HepG2 (cell line): ENCODE measurements around the gene ZNF235.

ENCODE experiments used
- DMAP1 ChIP-seq: IDR thresholded peaks from 2 replicates; pipeline ENCODE4 v1.6.1; 2016
- FOXM1 ChIP-seq: sonication (generic); formaldehyde crosslinking; IDR thresholded peaks from 2 replicates; pipeline ENCODE4 v1.5.0; 2020; ENCODE audit warnings: missing genetic modification reagents
- HINFP ChIP-seq: sonication (generic); formaldehyde crosslinking; IDR thresholded peaks from 2 replicates; pipeline ENCODE4 v1.4.0; 2020; ENCODE audit warnings: low read depth, mild to moderate bottlenecking, missing genetic modification reagents
- IRF2 ChIP-seq: IDR thresholded peaks from 2 replicates; pipeline ENCODE4 v1.6.1; 2018; ENCODE audit warnings: missing genetic modification reagents, missing compliant biosample characterization
- SIN3A ChIP-seq: IDR thresholded peaks from 2 replicates; pipeline ENCODE4 v1.6.1; 2011; ENCODE audit warnings: low read depth, mild to moderate bottlenecking, control low read depth, low read length, borderline replicate concordance
- TSC22D2 ChIP-seq: sonication (generic); formaldehyde crosslinking; IDR thresholded peaks from 2 replicates; pipeline ENCODE4 v1.5.1; 2020; ENCODE audit warnings: missing genetic modification reagents, mild to moderate bottlenecking, borderline replicate concordance
- ZBTB42 ChIP-seq: sonication (generic); formaldehyde crosslinking; IDR thresholded peaks from 2 replicates; pipeline ENCODE4 v1.5.0; 2020; ENCODE audit warnings: mild to moderate bottlenecking, missing genetic modification reagents
- ZNF18 ChIP-seq: sonication (generic); formaldehyde crosslinking; IDR thresholded peaks from 2 replicates; pipeline ENCODE4 v1.8.0; 2022; ENCODE audit warnings: mild to moderate bottlenecking, missing genetic modification reagents; ENCODE audit not compliant: insufficient replicate concordance
- ZNF879 ChIP-seq: sonication (generic); formaldehyde crosslinking; IDR thresholded peaks from 2 replicates; pipeline ENCODE4 v1.8.1; 2023; ENCODE audit warnings: missing genetic modification reagents
- TF ChIP-seq, protein P1 (sequence below): sonication (generic); formaldehyde crosslinking; IDR thresholded peaks from 2 replicates; pipeline ENCODE4 v1.8.0; 2022; ENCODE audit warnings: missing genetic modification reagents, low read depth, mild to moderate bottlenecking, borderline replicate concordance
- TF ChIP-seq, protein P2 (sequence below): sonication (generic); formaldehyde crosslinking; IDR thresholded peaks from 2 replicates; pipeline ENCODE4 v1.8.1; 2023; ENCODE audit warnings: missing genetic modification reagents, mild to moderate bottlenecking, borderline replicate concordance
- TF ChIP-seq, protein P3 (sequence below): IDR thresholded peaks from 2 replicates; pipeline ENCODE4 v1.6.1; 2012; ENCODE audit warnings: inconsistent platforms

DNA sequence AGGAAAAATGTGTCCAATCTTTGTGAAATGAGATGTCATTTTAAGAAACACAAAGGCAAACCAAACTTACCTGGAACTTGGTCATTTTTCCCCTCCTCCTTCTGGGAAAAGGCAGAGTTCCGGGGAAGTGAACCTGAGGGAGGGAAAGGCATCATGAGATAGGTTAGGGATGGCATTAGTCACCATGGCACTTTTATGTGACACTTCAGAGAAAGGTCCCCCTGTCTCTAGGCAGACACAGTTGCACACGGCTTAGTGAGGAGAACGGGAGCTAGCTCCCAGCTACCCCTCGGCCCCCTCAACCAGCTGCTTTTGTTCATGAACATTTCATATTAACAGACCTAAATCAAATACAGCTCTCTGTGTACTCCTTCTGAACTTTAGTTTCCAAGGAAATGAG, 1.5 kb downstream of the ZNF235 start:
- no peak for TF ChIP-seq ZNF18
- TF ChIP-seq, protein P1, sequence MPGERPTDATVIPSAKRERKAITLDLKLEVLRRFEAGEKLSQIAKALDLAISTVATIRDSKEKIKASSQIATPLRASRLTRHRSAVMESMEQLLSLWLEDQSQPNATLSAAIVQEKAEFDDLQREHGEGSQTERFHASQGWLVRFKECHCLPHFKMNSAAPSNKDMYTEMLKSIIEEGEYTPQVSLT (CRISPR knock-in tag): no peak
- TF ChIP-seq DMAP1 (CRISPR knock-in tag): no peak
- no peak for TF ChIP-seq FOXM1 (CRISPR knock-in tag)
- TF ChIP-seq SIN3A: no peak
- no peak for TF ChIP-seq HINFP (CRISPR knock-in tag)
- TF ChIP-seq, protein P2, sequence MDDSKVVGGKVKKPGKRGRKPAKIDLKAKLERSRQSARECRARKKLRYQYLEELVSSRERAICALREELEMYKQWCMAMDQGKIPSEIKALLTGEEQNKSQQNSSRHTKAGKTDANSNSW (CRISPR knock-in tag): no peak
- TF ChIP-seq TSC22D2 (CRISPR knock-in tag): no peak
- TF ChIP-seq ZNF879: no peak
- no peak for TF ChIP-seq ZBTB42 (CRISPR knock-in tag)
- no peak for TF ChIP-seq IRF2 (CRISPR knock-in tag)
- TF ChIP-seq, protein P3, sequence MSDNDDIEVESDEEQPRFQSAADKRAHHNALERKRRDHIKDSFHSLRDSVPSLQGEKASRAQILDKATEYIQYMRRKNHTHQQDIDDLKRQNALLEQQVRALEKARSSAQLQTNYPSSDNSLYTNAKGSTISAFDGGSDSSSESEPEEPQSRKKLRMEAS: no peak
